Measurements from ENCODE around the gene CCDC136. TPM values are rescaled to one million over a fixed set of nuclear protein-coding genes. Genes with fewer than 3 reads are reported as not detected.

The CCDC136 gene
- total and polyA plus RNA-seq, 10 donors: 0.77 to 9.8 (median 4.5) TPM

GRCh38 chr7:128842674-128843641 is 51.2 kb downstream of the CCDC136 start:
- no peak for DNase-seq

GRCh38 chr7:128843938-128844621 is 52.3 kb downstream of the CCDC136 start:
- Histone ChIP-seq H3K4me1 (peaks cover 0 to 7% (median 2%) of the 10 kb centered on the region in 6 donors), H3K27me3 (replicated peaks in 1 of 7) (no peaks in the 10 kb centered on the region), H3K9me3 (no peaks in the 10 kb centered on the region), H3K36me3 (no peaks in the 10 kb centered on the region), H3K4me3 (no peak overlapping the region), H3K27ac (no peak overlapping the region)
- 88 to 96% (median 93%) methylated on average over 11 to 17 of the region's 17 CpGs for WGBS, 5 donors
- no peak for TF ChIP-seq POLR2AphosphoS5 (IDR thresholded peaks at IDR 0.05)
- no peak for TF ChIP-seq POLR2A (IDR thresholded peaks at IDR 0.05)
- no peak for TF ChIP-seq CTCF (IDR thresholded peaks at IDR 0.05 in 8 of 11, conservative IDR thresholded peaks at IDR 0.05 in 3 of 11)
- intact Hi-C loops (cut with DNase I; ENCODE audit: low total_unique reads): no loop called here
- DNase-seq: no peak

More at GRCh38 chr7:128842674-128843641, 51.2 kb downstream of the CCDC136 start:
- Histone ChIP-seq H3K27me3 (replicated peaks in 1 of 7) (no peaks in the 10 kb centered on the region), H3K9me3 (no peaks in the 10 kb centered on the region), H3K36me3 (no peaks in the 10 kb centered on the region), H3K4me3 (no peak overlapping the region), H3K27ac (no peak overlapping the region), H3K4me1 (peaks cover 0 to 7% (median 2%) of the 10 kb centered on the region in 6 donors)
- WGBS, 5 donors: 87 to 97% (median 94%) methylated on average over 33 to 38 of the region's 38 CpGs
- TF ChIP-seq POLR2A (IDR thresholded peaks at IDR 0.05): no peak
- no peak for TF ChIP-seq POLR2AphosphoS5 (IDR thresholded peaks at IDR 0.05)
- no peak for TF ChIP-seq CTCF (IDR thresholded peaks at IDR 0.05 in 8 of 11, conservative IDR thresholded peaks at IDR 0.05 in 3 of 11)
- intact Hi-C loops (cut with DNase I; ENCODE audit: low total_unique reads): no loop called here

GRCh38 chr7:128844777-128845311 is 53.1 kb downstream of the CCDC136 start:
- H3K27me3 ChIP-seq (replicated peaks in 1 of 7): no peaks in the 10 kb centered on the region
- WGBS, 5 donors: 91 to 96% (median 93%) methylated on average over 12 to 25 of the region's 25 CpGs
- H3K9me3 ChIP-seq: no peaks in the 10 kb centered on the region
- H3K4me1 ChIP-seq: peaks cover 0 to 7% (median 2%) of the 10 kb centered on the region in 6 donors
- intact Hi-C loops (cut with DNase I; ENCODE audit: low total_unique reads): no loop called here
- TF ChIP-seq CTCF (IDR thresholded peaks at IDR 0.05 in 8 of 11, conservative IDR thresholded peaks at IDR 0.05 in 3 of 11) (no peak), POLR2A (IDR thresholded peaks at IDR 0.05) (no peak), POLR2AphosphoS5 (IDR thresholded peaks at IDR 0.05) (no peak)
- H3K36me3 ChIP-seq: no peaks in the 10 kb centered on the region
- H3K27ac ChIP-seq: no peak overlapping the region
- DNase-seq: no peak
- no peak overlapping the region for H3K4me3 ChIP-seq
